ACC112 (cell line): ENCODE results near the gene SSR2.

Experiments
- H2AFZ ChIP-seq: fragments of 200-600 bp; sonication (generic); one replicate; pipeline ENCODE4 v1.6.0; 2017; ENCODE audit warnings: antibody characterized with exemption, low read length; ENCODE audit not compliant: unreplicated experiment
- H3K27ac ChIP-seq: fragments of 200-600 bp; sonication (generic); 2 replicates; pipeline ENCODE4 v1.5.1; 2014; ENCODE audit warnings: low read depth, mild to moderate bottlenecking, antibody characterized with exemption, low read length, moderate library complexity
- H3K27me3 ChIP-seq: fragments of 200-600 bp; sonication (generic); 2 replicates; pipeline ENCODE4 v1.6.1; 2014; ENCODE audit warnings: mild to moderate bottlenecking, antibody characterized with exemption, low read length, moderate library complexity, mixed read lengths; ENCODE audit not compliant: insufficient read depth
- H3K36me3 ChIP-seq: fragments of 200-600 bp; sonication (generic); 2 replicates; pipeline ENCODE4 v1.6.1; 2016; ENCODE audit warnings: mild to moderate bottlenecking, antibody characterized with exemption, low read length, moderate library complexity, mixed read lengths; ENCODE audit not compliant: insufficient read depth
- H3K4me1 ChIP-seq: fragments of 200-600 bp; sonication (generic); one replicate; pipeline ENCODE4 v1.6.1; 2016; ENCODE audit warnings: low read length, mixed read lengths; ENCODE audit not compliant: insufficient read depth, unreplicated experiment, control insufficient read depth
- H3K4me3 ChIP-seq: fragments of 200-600 bp; sonication (generic); 2 replicates; pipeline ENCODE4 v1.5.1; 2014; ENCODE audit warnings: mild to moderate bottlenecking, low read depth, low read length
- H3K79me2 ChIP-seq: fragments of 200-600 bp; sonication (generic); one replicate; pipeline ENCODE4 v1.6.0; 2016; ENCODE audit warnings: low read length; ENCODE audit not compliant: control insufficient read depth, unreplicated experiment, insufficient read depth

The SSR2 gene

DNA sequence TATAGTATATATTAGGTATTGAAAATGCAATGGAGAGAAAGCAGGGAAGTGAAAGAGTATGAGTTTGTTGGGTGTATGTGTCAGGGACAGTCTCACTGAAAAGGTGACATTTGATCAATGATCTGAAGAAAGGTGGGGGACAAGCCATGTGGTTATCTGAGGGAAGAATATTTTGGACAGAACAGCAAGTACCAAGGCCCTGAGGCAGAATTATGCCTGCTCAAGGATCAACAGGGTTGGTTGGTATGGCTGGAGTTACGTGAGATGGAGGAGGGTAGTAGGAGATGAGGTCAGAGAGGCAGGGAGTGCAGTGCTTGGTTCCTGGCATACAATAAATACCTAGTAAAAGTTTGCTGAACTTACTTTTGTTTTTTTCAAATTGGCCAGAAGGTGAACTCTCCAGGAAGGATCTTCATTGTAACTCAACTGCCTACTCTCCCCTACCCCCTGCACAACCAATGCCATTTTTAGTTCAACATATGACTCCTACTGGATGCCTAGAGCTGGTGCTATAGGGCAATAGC is 35.6 kb upstream of the SSR2 start:
- H3K79me2 ChIP-seq, result peaks cover 22% of the 10 kb centered on the region
- H3K27ac ChIP-seq, result no peak overlapping the region
- H3K27me3 ChIP-seq, result no peaks in the 10 kb centered on the region
- no peak overlapping the region; the same call in 1 of the 2 replicates for H3K4me3 ChIP-seq
- peaks cover 7% of the 10 kb centered on the region for H3K4me1 ChIP-seq
- H3K36me3 ChIP-seq, result no peaks in the 10 kb centered on the region
- H2AFZ ChIP-seq, result no peak overlapping the region

DNA sequence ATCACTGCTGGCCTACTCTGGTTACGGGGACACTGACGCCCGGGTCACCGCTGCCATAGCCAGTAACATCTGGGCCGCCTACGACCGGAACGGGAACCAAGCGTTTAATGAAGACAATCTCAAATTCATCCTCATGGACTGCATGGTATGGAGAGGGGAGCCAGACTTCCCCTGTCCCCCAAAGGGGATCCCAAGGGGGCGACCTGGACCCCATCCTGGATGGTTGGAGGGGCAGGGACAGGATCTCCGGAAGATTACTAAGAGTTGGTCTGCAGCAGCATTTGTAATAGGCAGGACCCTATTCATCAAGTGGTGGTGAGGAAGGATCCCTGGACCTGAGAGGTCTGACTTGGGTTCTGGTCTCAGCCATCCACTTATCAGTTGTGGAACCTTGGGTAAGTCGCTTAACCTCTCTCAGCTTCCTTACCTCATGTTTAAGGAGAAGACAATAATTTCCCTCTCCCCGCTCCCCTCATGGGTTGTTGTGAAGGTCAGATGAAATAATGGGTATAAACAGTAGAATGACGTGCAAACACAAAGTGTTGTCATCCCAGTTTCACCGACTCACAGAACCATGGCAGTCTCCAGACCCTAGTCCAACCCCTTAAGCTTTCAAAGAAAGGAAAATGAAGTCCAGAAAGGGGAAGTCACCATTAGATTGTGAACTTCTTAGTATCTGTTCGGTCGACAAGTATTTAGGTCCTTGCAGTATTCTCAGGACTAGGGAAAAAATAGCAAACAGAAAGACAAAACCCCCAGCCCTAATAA is 34.7 kb upstream of the SSR2 start:
- peaks cover 7% of the 10 kb centered on the region for H3K4me1 ChIP-seq
- no peaks in the 10 kb centered on the region for H3K36me3 ChIP-seq
- H3K27me3 ChIP-seq, result no peaks in the 10 kb centered on the region
- H3K79me2 ChIP-seq, result peaks cover 22% of the 10 kb centered on the region
- no peak overlapping the region for H3K27ac ChIP-seq
- H2AFZ ChIP-seq, result peak overlapping the region; percentile 61
- H3K4me3 ChIP-seq, result peak overlapping the region; percentile 92

DNA sequence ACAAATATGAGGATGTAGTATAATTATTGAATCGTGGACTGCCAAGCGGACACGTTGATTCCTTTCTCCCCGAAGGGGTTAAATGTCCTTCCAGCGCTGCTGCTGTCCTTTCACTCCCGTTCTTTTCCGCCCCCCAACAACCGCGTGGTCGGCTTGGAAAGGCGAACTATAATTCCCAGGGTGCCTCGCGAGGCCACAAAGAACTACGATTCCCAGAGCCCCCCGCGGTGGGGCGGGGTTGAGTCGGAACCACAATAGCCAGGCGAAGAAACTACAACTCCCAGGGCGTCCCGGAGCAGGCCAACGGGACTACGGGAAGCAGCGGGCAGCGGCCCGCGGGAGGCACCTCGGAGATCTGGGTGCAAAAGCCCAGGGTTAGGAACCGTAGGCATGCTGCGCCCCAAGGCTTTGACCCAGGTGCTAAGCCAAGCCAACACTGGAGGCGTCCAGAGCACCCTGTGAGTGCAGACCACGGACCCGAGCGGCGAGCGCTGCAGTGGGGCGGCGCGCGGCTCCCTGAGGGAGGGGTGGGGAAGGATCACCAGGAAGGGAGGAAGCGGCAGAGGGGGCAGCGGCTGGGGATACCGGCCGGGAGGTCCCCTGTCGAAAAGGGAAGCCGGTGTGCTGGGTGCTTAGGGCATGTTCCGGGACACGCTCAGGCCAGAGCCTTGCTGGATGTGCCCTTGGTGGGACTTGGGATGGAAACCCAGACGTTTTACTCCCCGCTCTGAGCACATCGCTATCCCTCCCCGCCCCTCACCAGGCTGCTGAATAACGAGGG is 33.9 kb upstream of the SSR2 start, which contains the start of gene LAMTOR2:
Gene LAMTOR2 (plus strand): TSS at position 283 of the 781 bp plus-strand sequence. CDS start 108 bp downstream, at position 391.
- Histone ChIP-seq H3K4me3 (peak within 1 kb of the TSS; percentile 92), H3K4me1 (peaks cover 7% of the 10 kb centered on the region), H2AFZ (peak within 1 kb of the TSS; percentile 74), H3K36me3 (peaks cover 7% of the 10 kb centered on the region; the same call in 1 of the 2 replicates), H3K27ac (peak within 1 kb of the TSS; percentile 89), H3K27me3 (no peaks in the 10 kb centered on the region), H3K79me2 (peaks cover 22% of the 10 kb centered on the region)

DNA sequence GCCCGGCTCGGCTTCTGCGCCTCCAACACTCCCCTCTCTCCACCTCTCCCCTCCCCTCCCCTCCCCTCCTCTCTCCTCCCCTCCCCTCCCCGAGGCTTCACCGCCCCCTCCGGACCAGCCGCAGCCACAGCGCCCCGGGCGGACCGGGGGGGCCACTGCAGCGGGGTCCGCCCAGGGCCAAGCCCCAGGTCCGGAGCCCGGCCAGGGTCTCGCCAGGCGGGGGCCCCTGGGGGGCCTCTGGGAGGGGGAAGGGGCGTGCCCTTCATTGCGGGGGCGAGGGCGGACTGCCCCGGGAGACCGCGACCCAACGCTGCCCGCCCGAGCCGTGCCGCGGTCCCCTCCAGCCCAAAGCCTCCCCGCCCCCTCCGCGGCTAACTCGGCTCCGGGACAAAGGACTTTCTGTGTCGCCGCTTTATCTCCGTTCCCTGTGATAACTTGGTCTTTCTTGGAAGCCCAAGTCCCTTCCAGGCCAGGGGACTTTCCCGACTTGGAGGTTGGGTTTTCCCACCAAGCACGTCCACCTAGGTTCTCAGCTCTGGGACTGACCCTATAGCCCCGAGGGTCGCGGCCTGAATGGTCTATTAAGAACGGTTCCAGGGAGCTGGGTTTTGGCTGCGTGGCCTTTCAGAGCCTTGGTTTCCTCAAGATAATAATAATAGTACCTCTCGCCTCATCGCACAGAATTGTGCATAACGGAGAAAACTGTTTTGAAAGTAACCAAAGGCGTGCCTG is 33.2 kb upstream of the SSR2 start, which contains the start of gene UBQLN4:
Gene UBQLN4 (minus strand): TSS at position 31 of the 732 bp plus-strand sequence. CDS start 97 bp downstream, outside the sequence.
- Histone ChIP-seq H3K36me3 (peaks cover 9% of the 10 kb centered on the region; the same call in 1 of the 2 replicates), H2AFZ (peak within 1 kb of the TSS; percentile 84), H3K27ac (peak within 1 kb of the TSS; percentile 89), H3K4me3 (peak within 1 kb of the TSS; percentile 92), H3K27me3 (no peaks in the 10 kb centered on the region), H3K4me1 (peaks cover 7% of the 10 kb centered on the region), H3K79me2 (peaks cover 22% of the 10 kb centered on the region)

DNA sequence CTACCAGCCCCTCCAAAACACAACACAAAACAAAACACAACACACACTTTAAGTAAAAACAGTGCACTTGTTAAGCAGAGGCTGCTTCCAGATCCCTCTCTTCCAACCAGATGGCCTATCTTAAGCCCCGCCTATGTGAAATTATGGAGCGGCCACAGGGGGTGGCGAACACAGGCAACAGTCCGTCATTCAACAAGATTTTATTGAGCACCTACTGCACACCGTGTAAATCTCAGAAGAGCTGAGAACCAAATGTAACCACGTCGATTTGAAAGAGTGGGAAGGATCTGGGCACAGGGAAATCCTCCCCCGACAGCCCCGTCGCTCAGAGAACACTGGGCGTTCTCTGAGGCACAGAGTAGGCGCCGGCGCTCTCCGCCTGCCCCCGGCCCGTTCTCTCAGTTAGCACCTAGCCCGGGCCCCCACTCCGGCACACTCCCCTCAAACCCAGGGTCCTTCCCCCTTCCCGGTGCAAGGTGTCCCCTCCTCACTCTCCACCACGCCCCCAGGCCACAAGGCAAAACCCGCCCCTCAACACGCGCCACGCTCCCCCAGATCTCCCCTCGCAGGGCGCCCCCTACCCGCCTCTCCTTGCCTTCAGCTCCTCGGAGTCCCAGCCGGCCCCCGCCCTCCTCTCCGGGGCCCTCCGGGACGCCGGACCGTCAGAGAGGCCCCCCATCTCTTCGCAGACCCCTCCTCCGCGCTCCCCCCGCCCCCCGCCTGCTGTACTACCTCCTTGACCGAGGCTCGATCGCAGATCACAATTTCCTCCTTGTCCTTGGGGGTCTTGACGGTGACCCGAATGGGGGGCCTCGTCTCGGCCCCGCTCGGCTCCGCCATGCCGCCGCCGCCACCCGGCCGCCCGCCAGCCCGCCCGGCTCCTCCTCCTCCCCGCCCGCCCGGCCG is 32.4 kb upstream of the SSR2 start:
- Histone ChIP-seq H3K4me1 (peaks cover 7% of the 10 kb centered on the region), H3K79me2 (peaks cover 22% of the 10 kb centered on the region), H3K36me3 (peaks cover 11% of the 10 kb centered on the region; the same call in 1 of the 2 replicates), H3K4me3 (peak overlapping the region; percentile 84), H3K27me3 (no peaks in the 10 kb centered on the region), H3K27ac (0 out of 2 replicates have a peak overlapping the region, but pooled peaks have one; percentile 20), H2AFZ (peak overlapping the region; percentile 84)

DNA sequence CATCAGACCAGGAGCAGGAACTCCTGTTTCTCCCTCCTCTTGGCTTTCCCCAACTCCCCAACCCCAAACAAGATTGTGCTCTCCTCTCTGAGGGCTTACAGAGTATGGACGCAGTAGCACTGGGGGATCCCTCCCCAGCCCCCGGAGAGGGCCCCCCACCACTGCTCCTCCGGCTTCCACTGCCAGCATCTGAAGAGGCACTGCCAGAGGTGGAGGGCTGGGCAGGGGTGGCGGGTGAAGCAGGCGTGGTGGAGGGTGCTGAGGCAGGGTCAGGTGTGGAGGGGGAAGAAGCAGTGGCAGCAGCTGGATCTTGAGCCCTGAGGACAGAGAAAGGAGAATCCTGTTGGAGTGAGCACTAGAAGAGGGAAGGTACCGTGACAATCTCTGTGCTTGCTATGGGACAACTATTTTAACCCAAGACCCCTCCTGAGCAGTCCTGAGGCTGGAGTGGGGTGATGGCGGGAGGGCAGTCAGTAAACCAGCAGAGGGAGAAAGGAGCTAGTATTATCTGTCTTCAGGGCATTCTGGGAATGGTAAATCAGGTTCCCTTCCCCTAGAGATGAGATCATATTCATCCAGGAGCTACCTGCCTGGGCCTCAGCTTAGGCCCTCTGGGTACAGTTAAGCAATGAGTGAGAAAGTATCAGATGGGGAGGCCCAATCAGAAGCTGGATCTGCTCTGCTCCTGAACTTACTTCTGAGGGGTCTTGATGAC is 30.4 kb upstream of the SSR2 start:
- Histone ChIP-seq H3K4me3 (no peak overlapping the region), H3K79me2 (peaks cover 19% of the 10 kb centered on the region), H3K27me3 (no peaks in the 10 kb centered on the region), H3K4me1 (peaks cover 7% of the 10 kb centered on the region), H2AFZ (no peak overlapping the region), H3K36me3 (peaks cover 11% of the 10 kb centered on the region; the same call in 1 of the 2 replicates), H3K27ac (no peak overlapping the region)

DNA sequence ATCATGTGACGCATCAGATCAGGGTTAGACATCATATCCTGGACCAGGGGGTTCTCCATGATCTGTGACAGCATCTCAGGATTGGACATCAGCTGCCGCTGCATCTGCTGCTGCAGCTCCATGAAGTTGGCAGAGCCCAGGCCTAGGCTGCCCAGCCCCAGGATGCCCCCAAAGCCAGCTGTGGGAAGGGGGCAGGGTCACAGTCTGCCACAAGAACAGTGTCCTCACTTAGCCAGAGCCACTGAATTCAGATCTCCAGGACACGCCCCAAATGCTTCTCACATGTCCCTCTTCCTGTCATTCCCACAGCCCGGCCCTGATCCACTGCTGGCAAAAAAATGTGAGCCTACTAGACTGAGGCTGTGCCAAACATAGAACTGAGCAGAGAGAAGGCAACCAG is 29.6 kb upstream of the SSR2 start:
- Histone ChIP-seq H2AFZ (no peak overlapping the region), H3K79me2 (peaks cover 14% of the 10 kb centered on the region), H3K4me3 (no peak overlapping the region), H3K27ac (no peak overlapping the region), H3K4me1 (peaks cover under 1% of the 10 kb centered on the region), H3K27me3 (no peaks in the 10 kb centered on the region), H3K36me3 (peaks cover 11% of the 10 kb centered on the region; the same call in 1 of the 2 replicates)

DNA sequence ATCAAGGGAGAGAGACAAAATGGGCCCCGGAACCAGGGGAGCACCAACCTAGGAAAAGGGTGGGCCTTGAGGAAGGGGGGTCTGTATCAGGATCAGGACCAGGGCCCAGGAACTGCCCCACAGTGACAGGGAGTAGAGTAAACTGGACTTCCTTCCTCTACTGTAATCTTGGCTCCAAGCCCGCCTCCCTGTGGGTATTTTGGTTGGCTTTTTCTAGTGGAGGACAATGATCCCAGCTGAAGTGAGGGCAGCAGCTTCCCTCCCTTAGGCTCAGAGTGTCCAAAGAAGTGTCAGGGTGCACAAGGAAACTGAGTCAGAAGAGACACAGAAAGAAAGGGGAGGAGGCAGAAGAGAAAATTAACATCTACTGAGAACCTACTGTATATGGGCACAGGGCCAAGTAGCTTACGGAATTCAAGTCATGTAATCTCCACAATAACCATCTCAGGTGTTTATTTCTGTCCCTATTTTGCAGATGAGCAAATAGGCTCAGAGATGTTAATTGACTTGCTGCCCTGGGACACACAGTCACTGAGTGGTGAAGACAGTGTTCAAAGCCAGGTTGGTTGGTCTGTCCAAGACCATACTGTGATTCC is 28.0 kb upstream of the SSR2 start:
- Histone ChIP-seq H3K4me1 (no peaks in the 10 kb centered on the region), H3K4me3 (no peak overlapping the region), H3K36me3 (peaks cover 11% of the 10 kb centered on the region; the same call in 1 of the 2 replicates), H3K27me3 (no peaks in the 10 kb centered on the region), H2AFZ (no peak overlapping the region), H3K79me2 (peaks cover 7% of the 10 kb centered on the region), H3K27ac (no peak overlapping the region)

DNA sequence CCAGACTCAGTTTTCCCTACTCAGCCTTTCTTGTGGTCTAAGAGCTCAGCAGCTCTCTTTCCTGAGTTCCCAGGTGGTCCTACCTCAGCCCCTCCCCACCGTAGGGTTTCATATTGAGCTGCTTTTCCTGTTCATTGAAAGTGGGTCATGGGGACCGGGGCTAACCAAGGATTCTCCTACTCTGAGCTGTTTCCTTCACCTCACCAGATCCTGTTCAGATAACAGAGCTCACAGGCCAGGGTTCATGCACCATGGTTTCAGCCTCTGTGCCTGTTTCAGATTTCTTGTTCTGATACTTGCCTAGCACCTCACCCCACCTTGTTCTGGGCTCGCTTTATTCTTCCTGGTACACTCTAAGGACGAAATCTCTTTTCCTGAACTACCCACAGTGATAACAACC is 24.3 kb upstream of the SSR2 start:
- H3K4me1 ChIP-seq, result peaks cover 12% of the 10 kb centered on the region
- H3K27me3 ChIP-seq, result no peaks in the 10 kb centered on the region
- no peaks in the 10 kb centered on the region for H3K79me2 ChIP-seq
- no peak overlapping the region for H3K4me3 ChIP-seq
- H3K27ac ChIP-seq, result no peak overlapping the region
- H3K36me3 ChIP-seq, result peaks cover 8% of the 10 kb centered on the region; the same call in 1 of the 2 replicates
- H2AFZ ChIP-seq, result no peak overlapping the region
